Measurements from ENCODE around the gene CFAP157.

DNA sequence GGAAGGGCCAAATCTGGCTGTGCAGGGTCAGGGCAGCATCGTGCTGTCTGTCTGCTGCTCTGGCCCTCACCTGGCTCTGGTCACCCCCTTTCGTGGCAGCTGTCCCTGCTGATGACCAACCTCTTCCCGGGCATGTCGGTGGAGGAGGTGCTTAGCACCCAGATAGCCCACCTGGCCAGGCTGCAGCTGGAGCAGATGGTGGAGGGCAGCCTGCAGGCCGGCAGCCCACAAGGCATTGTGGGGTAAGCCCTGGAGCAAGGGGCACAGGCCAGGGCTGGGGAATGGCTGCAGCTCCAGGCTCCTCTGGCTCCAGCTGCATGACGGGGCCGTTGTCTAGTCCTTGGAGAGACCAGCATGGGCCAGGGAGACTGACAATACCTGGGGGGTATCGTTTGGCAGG lies 20.1 kb downstream of the CFAP157 start:
- TF ChIP-seq, protein P1, sequence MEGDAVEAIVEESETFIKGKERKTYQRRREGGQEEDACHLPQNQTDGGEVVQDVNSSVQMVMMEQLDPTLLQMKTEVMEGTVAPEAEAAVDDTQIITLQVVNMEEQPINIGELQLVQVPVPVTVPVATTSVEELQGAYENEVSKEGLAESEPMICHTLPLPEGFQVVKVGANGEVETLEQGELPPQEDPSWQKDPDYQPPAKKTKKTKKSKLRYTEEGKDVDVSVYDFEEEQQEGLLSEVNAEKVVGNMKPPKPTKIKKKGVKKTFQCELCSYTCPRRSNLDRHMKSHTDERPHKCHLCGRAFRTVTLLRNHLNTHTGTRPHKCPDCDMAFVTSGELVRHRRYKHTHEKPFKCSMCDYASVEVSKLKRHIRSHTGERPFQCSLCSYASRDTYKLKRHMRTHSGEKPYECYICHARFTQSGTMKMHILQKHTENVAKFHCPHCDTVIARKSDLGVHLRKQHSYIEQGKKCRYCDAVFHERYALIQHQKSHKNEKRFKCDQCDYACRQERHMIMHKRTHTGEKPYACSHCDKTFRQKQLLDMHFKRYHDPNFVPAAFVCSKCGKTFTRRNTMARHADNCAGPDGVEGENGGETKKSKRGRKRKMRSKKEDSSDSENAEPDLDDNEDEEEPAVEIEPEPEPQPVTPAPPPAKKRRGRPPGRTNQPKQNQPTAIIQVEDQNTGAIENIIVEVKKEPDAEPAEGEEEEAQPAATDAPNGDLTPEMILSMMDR (IDR thresholded peaks at IDR 0.05), result no peak
- TF ChIP-seq POLR2A (IDR thresholded peaks at IDR 0.05) (no peak), POLR2AphosphoS5 (IDR thresholded peaks at IDR 0.05; ENCODE audit: insufficient read depth in 1 of 2, low read depth in 1 of 2) (no peak)

Measured in vagina (tissue), 2 donors.